Mucosa of descending colon (tissue), 3 donors: ENCODE data around the gene SPSB2. TPM values are rescaled to one million over a fixed set of nuclear protein-coding genes. Genes with fewer than 3 reads are reported as not detected.
"Not testable (repeated sequence)": the region's sequence is repeated elsewhere in the genome, so short reads cannot be mapped to it uniquely, and the experiment has no call there.

Experiments used
- ATAC-seq: fragments of 200-7000 bp; cut with Tn5 transposase; one replicate; pipeline ENCODE4 v1.9.1; 2020; ENCODE audit warnings: mild to moderate bottlenecking, moderate library complexity
- DNase-seq, 3 donors: peaks; one replicate each; pipeline ENCODE4 v3.0.0-alpha.2; 2020
- H3K36me3 ChIP-seq: fragments of 200-600 bp; one replicate; pipeline ENCODE4 v1.8.0; 2021; ENCODE audit warnings: low read depth, mild to moderate bottlenecking
- H3K4me1 ChIP-seq: fragments of 200-600 bp; one replicate; pipeline ENCODE4 v1.8.0; 2021; ENCODE audit warnings: low read depth, mild to moderate bottlenecking
- H3K4me3 ChIP-seq: fragments of 200-600 bp; one replicate; pipeline ENCODE4 v1.8.0; 2021; ENCODE audit warnings: mild to moderate bottlenecking
- H3K9me3 ChIP-seq: fragments of 200-600 bp; one replicate; pipeline ENCODE4 v1.8.0; 2021; ENCODE audit warnings: mild to moderate bottlenecking
- CTCF ChIP-seq: fragments of 200-600 bp; IDR thresholded peaks from one replicate; pipeline ENCODE4 v1.8.0; 2022; ENCODE audit warnings: antibody characterized with exemption, mild to moderate bottlenecking
- intact Hi-C, 2 donors: fragments of 100-400 bp; cut with DNase I in 1 of 2; cut with micrococcal nuclease in 1 of 2; formaldehyde crosslinking; loops; one replicate each; pipeline versions ENCODE4 v1.11.0 to v1.11.1; 2022; cut with DNase I, micrococcal nuclease
- total RNA-seq, 3 donors: library from RNA; stranded (reverse); fragmentation: NEBNext Ultra II Directional in 2 of 3; extraction: Animal tissue kit (Norgen Biotek cat#: 25700) in 2 of 3; gene quantifications; one replicate each; pipeline versions ENCODE4 v1.2.1 to v1.2.4, GENCODE V29; 2021 to 2023
- donor health status: DM: no; HTN: no; CAD: no; lungs with moderate emphysema.
- donor health status: DM: no; HTN: no; CAD: no.
- donor health status: DM: no; HTN: yes; CAD: no.

Gene SPSB2
- total RNA-seq, 3 donors from 2014 or later = 9.7 to 11.7 (median 10.6) TPM

GRCh38 chr12:6867413-6868210 lies 5.5 kb downstream of the SPSB2 start, which contains the start of gene TPI1:
TSS of gene TPI1 (plus strand) at chr12:6867531. CDS start at chr12:6867567, 36 bp downstream.
- peak; percentile 80 to 91 (median 88) for DNase-seq
- Histone ChIP-seq H3K36me3 (no peaks in the 10 kb centered on the region), H3K4me3 (peak within 1 kb of the TSS; percentile 99), H3K4me1 (peaks cover 35% of the 10 kb centered on the region), H3K9me3 (no peaks in the 10 kb centered on the region)
- peak; percentile 84 for ATAC-seq
- no peak for TF ChIP-seq CTCF
- intact Hi-C loops = no loop called here

- no peak for TF ChIP-seq CTCF
- no peaks in the 10 kb centered on the region for H3K36me3 ChIP-seq
- peaks cover 32% of the 10 kb centered on the region for H3K4me1 ChIP-seq
- intact Hi-C loops = no loop called here
- no peaks in the 10 kb centered on the region for H3K9me3 ChIP-seq
- peak overlapping the region; percentile 99 for H3K4me3 ChIP-seq
- ATAC-seq (peak; percentile 2), DNase-seq (peak in 1 of 3 donors; percentile 92)
These were observed 6.1 kb downstream of the SPSB2 start for GRCh38 chr12:6866920-6867412.

- peak; percentile 44 to 64 (median 55) for DNase-seq
These were observed 6.8 kb downstream of the SPSB2 start for GRCh38 chr12:6866163-6866919.

GRCh38 chr12:6865307-6865706 lies 7.8 kb downstream of the SPSB2 start:
- ATAC-seq, H3K9me3 ChIP-seq, intact Hi-C loops, H3K36me3 ChIP-seq, H3K4me3 ChIP-seq: not testable (repeated sequence)
- peak in 1 of 3 donors; percentile 21 for DNase-seq
- peaks cover 20% of the 10 kb centered on the region for H3K4me1 ChIP-seq

More at GRCh38 chr12:6866163-6866919, 6.8 kb downstream of the SPSB2 start:
- H3K4me1 ChIP-seq = peaks cover 26% of the 10 kb centered on the region
- no peak overlapping the region for H3K4me3 ChIP-seq
- no peaks in the 10 kb centered on the region for H3K9me3 ChIP-seq
- TF ChIP-seq CTCF = no peak
- H3K36me3 ChIP-seq = peaks cover under 1% of the 10 kb centered on the region
- ATAC-seq = no peak
- intact Hi-C loops = no loop called here

- DNase-seq = peak in 1 of 3 donors; percentile 46
These were observed 9.3 kb downstream of the SPSB2 start for GRCh38 chr12:6863586-6864321.

More at GRCh38 chr12:6863586-6864321, 9.3 kb downstream of the SPSB2 start:
- H3K36me3 ChIP-seq = peaks cover 7% of the 10 kb centered on the region
- H3K9me3 ChIP-seq = no peaks in the 10 kb centered on the region
- no peak overlapping the region for H3K4me3 ChIP-seq
- intact Hi-C loops = no loop called here
- H3K4me1 ChIP-seq = peaks cover 10% of the 10 kb centered on the region
- TF ChIP-seq CTCF = no peak
- no peak for ATAC-seq
